Hepatocyte (in vitro differentiated cells): ENCODE results near the gene UBXN11.

Source experiments
- CTCF ChIP-seq: fragments of 200-600 bp; sonication (generic); IDR thresholded peaks from 2 replicates; pipeline ENCODE4 v1.5.1; 2016; ENCODE audit warnings: antibody characterized with exemption, mild to moderate bottlenecking; ENCODE audit not compliant: poor library complexity
- EZH2 ChIP-seq: fragments of 200-600 bp; sonication (generic); IDR thresholded peaks from 2 replicates; pipeline ENCODE4 v1.6.1; 2016; ENCODE audit warnings: antibody characterized with exemption, mild to moderate bottlenecking, borderline replicate concordance

- TF ChIP-seq CTCF (no peak), EZH2 (no peak)
These were observed 41.0 kb downstream of the UBXN11 start for GRCh38 chr1:26265405-26265804.
